ENCODE data around the gene VPS25. TPM values are rescaled to one million over a fixed set of nuclear protein-coding genes. Genes with fewer than 3 reads are reported as not detected.
"Not testable (repeated sequence)": the region's sequence is repeated elsewhere in the genome, so short reads cannot be mapped to it uniquely, and the experiment has no call there.

Gene VPS25
- polyA plus RNA-seq, 4 donors: 77.0 to 101 (median 93.4) TPM

DNA sequence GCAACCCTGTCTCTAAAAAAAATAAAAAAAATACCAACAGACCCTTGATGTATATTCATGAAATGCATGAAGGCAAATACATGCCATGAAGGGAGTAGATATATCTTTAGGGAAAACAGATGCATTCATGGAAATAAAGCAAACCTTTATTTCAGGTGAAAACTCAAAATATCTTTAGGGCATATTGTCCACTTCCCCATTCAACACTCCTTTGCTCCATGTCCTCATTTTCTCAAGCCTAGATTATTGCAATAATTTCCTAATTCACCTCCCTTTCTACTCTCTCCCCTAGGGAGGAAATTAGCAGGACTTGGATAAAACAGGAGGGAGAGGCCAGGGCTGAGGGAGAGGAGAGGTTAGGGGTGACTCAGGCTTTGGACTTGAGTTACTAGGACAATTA is 5.7 kb upstream of the VPS25 start:
- DNase-seq (ENCODE audit: low read depth in 4 of 4, low spot score in 2 of 4): no peak

DNA sequence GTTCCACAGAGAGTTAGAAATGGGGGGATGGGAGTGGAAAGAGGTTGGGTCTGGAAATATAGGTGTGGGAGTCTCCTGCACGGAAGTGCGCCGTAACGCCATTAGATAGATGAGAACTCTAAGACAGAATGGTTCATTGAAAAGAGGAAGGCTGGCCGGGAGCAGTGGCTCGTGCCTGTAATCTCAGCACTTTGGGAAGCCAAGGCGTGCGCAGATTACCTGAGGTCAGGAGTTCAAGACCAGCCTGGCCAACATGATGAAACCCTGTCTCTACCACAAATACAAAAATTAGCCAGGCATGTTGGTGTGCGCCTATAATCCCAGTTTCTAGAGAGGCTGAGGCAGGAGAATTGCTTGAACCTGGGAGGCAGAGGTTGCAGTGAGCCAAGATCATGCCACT is 5.2 kb upstream of the VPS25 start:
- not testable (repeated sequence) for DNase-seq (ENCODE audit: low read depth in 4 of 4, low spot score in 2 of 4)

GRCh38 chr17:42769964-42770363 is 3.3 kb upstream of the VPS25 start:
- not testable (repeated sequence) for DNase-seq (ENCODE audit: low read depth in 4 of 4, low spot score in 2 of 4)

DNA sequence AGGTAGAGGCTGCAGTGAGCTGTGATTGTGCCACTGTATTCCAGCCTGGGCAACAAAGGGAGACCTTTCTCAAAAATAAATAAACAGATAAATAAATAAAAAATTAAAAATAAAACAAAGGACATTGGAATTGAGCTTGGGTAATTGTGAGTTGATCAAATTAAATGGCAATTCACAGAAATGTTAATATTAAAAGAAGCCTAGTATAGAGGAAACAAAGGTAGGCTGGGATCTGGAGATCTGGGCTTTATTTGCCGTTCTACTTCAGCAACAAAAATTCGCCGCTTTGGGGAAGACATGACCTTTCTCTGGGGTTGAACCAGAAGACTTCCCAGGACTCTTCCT is 332 bp upstream of the VPS25 start:
- no peak for DNase-seq (ENCODE audit: low read depth in 4 of 4, low spot score in 2 of 4)

GRCh38 chr17:42774066-42774745 is 957 bp downstream of the VPS25 start:
- DNase-seq (ENCODE audit: low read depth in 4 of 4, low spot score in 2 of 4): no peak

DNA sequence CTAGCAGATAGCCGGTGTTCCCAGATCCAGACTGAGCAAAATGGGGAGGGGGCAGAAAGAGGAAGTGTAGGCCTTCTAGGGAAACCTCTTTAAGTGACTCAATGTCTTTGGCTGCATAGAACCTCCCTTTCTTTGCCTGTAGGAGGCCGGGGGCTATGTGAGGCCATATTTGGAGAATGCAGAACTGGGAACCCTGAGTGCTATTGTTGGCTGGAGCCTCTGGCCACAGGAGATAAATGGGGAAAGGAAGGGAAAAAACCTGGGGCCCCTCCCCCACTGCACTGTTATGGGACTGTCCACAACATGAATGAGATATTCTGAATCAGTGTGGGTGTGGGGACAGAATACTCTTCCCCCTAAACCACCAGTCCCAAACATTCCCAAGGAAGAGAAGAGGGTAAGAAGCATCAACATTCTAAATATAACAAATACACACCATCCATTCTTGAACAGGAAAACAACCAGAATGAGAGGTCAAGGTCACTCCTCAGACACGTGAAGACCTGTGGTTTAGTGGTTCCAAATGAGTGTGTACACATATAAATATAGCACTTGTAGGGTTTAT is 2.4 kb downstream of the VPS25 start:
- no peak for DNase-seq (ENCODE audit: low read depth in 4 of 4, low spot score in 2 of 4)

- no peak for DNase-seq (ENCODE audit: low read depth in 4 of 4, low spot score in 2 of 4)
Observed at GRCh38 chr17:42778570-42778969, 5.3 kb downstream of the VPS25 start.

GRCh38 chr17:42779304-42779935 is 6.2 kb downstream of the VPS25 start:
- no peak for DNase-seq (ENCODE audit: low read depth in 4 of 4, low spot score in 2 of 4)

GRCh38 chr17:42779936-42780850 is 6.9 kb downstream of the VPS25 start, which contains the start of gene WNK4:
Gene WNK4 (plus strand): TSS chr17:42780610. CDS start chr17:42780699, 89 bp downstream.
- no peak for DNase-seq (ENCODE audit: low read depth in 4 of 4, low spot score in 2 of 4)

DNA sequence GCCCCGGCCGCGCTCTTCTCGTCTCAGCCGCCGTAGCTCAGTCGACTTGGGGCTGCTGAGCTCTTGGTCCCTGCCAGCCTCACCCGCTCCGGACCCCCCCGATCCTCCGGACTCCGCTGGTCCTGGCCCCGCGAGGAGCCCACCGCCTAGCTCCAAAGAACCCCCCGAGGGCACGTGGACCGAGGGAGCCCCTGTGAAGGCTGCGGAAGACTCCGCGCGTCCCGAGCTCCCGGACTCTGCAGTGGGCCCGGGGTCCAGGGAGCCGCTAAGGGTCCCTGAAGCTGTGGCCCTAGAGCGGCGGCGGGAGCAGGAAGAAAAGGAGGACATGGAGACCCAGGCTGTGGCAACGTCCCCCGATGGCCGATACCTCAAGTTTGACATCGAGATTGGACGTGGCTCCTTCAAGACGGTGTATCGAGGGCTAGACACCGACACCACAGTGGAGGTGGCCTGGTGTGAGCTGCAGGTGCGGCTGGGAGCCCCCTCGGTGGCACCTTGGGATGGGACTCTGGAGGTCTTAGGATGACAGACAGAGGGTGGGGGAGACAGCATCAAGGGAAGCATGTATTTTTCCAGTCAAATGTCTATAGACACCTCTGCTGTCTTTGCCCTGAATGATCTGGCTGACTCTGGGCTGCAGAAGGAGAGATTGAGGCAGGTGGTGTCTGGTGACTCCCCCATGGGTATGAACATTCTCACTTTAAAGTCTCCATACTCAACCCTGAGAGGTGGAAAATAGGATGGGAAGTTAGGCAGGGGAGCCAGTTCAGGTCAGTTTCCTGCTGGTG is 7.8 kb downstream of the VPS25 start:
- DNase-seq (ENCODE audit: low read depth in 4 of 4, low spot score in 2 of 4): no peak

DNA sequence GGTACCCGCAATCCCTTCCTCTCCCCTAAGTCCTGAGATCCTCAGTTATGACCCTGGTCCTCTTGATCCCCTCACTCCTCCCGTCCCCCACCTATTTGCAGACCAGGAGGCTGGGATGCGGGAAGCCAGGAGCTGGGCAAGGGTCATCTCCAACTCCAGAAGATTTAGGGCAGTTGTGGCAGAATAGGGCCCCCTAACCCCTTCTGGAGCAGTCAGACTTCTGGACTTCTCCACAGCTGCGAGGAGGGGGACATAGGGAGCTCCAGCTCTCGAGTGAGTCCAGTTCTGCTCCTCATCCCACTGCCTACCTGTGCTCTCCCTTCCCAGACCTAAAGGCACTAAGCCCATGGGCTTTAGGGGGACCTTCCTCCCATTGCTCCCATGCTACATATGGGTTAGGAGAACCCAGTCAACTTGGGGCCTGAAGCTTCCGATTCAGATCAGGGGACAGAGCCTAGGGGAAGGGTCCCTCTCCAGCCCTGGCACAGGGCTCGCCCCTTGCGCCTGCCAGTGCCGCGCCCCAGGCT is 8.5 kb downstream of the VPS25 start:
- DNase-seq (ENCODE audit: low read depth in 4 of 4, low spot score in 2 of 4): no peak

DNA sequence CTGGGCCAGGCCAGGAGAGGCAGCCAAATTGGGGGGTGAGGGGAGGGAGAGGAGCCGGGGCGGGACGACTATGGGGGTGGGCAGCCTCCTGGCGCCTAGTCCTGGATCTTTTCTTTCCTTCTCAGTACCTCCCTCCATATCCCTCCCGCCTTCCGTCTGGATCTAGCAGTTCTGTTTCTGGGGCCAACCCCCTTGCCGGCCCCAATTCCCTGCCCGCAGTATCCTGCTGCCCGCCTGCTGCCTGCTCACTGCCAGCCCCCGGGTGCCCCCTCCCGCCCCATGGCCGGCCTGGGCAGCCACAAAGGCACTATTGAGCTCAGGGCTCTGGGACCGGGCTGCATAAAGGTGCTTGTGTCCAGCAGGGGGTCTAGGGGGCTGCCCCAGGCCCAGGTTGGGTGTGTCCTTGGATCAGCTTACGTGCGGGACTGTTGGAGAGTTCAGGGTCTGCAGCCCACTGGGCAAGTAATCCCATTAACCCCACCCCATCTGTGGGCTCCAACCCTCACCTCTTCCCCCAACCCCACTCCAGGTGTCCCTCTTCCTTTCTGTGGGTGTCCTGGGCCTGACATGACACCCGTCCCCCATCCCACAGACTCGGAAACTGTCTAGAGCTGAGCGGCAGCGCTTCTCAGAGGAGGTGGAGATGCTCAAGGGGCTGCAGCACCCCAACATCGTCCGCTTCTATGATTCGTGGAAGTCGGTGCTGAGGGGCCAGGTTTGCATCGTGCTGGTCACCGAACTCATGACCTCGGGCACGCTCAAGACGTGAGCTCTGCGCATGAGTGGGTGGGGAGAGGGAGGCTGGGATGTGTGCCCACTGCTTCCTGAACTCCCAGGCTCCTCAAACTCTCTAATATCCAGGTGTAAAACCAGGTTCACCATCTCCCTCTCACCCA is 9.2 kb downstream of the VPS25 start:
- no peak for DNase-seq (ENCODE audit: low read depth in 4 of 4, low spot score in 2 of 4)

- no peak for DNase-seq (ENCODE audit: low read depth in 4 of 4, low spot score in 2 of 4)
Observed at GRCh38 chr17:42783062-42783790, 10.0 kb downstream of the VPS25 start.

- DNase-seq (ENCODE audit: low read depth in 4 of 4, low spot score in 2 of 4): no peak
Observed at GRCh38 chr17:42783791-42784138, 10.5 kb downstream of the VPS25 start.

GRCh38 chr17:42784409-42784808 is 11.2 kb downstream of the VPS25 start:
- no peak for DNase-seq (ENCODE audit: low read depth in 4 of 4, low spot score in 2 of 4)

DNA sequence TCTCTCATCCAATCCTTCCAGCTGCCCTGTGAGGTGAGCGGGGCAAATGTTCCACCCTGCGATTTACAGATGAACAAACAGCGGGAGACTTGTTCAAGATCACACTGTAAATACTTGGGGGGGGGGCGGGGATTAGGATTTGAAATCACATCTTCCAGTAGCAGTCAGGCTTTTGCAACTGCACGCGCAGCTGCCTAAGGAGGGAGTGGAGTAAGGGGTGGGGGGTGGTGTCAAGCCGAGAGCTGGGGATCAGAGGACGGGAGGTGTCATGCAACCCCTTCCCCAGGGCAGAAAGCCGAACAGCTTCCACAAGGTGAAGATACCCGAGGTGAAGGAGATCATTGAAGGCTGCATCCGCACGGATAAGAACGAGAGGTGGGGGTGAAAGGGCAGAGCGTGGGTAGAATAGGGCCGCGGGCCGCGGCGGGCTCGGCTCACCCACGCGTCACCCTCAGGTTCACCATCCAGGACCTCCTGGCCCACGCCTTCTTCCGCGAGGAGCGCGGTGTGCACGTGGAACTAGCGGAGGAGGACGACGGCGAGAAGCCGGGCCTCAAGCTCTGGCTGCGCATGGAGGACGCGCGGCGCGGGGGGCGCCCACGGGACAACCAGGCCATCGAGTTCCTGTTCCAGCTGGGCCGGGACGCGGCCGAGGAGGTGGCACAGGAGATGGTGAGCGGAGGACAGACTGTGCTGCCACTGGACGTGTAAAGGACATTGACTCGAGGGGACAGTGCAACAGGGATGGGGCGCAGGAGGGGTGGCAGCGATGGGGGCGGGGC is 11.8 kb downstream of the VPS25 start:
- DNase-seq (ENCODE audit: low read depth in 4 of 4, low spot score in 2 of 4): no peak

DNA sequence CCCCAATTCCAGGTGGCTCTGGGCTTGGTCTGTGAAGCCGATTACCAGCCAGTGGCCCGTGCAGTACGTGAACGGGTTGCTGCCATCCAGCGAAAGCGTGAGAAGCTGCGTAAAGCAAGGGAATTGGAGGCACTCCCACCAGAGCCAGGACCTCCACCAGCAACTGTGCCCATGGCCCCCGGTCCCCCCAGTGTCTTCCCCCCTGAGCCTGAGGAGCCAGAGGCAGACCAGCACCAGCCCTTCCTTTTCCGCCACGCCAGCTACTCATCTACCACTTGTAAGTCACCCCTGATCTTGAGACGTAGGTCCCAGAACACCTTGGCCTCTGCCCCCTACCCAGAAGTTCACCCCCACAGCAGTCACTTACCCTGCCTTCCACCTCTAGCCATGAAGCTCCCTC is 14.0 kb downstream of the VPS25 start:
- no peak for DNase-seq (ENCODE audit: low read depth in 4 of 4, low spot score in 2 of 4)

DNA sequence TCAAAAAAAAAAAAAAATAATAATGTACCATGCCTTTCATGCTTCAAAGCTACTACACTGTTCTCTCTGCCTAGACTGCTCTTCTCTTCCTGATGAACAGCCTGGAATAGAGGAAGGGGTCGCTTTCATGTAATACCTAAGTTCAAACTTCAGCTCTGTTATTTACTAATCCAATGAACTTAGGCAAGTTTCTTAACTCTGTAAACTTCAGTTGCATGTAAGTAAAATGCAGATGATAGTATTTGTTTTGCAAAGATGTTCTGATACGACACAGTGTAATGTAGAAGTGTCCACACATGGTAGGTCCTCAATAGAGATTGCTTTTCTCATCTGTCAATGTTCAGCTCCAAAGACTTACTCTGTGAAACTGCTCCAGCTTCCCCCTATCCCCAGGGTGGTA is 18.7 kb downstream of the VPS25 start:
- no peak for DNase-seq (ENCODE audit: low read depth in 4 of 4, low spot score in 2 of 4)

Measured in left renal cortex interstitium (tissue), 4 donors.